Measurements from ENCODE around the gene RRAS2.
A peak's percentile ranks its signal among the peaks of the same experiment; 100 is the strongest.
"Not testable (repeated sequence)": the region's sequence is repeated elsewhere in the genome, so short reads cannot be mapped to it uniquely, and the experiment has no call there.

Gene RRAS2

GRCh38 chr11:14358729-14359439, at the start of gene RRAS2:
TSS of gene RRAS2 (minus strand) at chr11:14359183. CDS start at chr11:14358870, 313 bp downstream.
- DNase-seq (ENCODE audit: insufficient read length, low spot score), result peak; percentile 61
- peak; percentile 97 for TF ChIP-seq POLR2A (IDR thresholded peaks at IDR 0.05; ENCODE audit: low read depth, low read length)
- FAIRE-seq, result no peak

GRCh38 chr11:14408612-14409011, 49.6 kb upstream of the RRAS2 start:
- no peak for TF ChIP-seq POLR2A (IDR thresholded peaks at IDR 0.05; ENCODE audit: low read depth, low read length)
- DNase-seq (ENCODE audit: insufficient read length, low spot score) (no peak), FAIRE-seq (no peak)

- not testable (repeated sequence) for DNase-seq (ENCODE audit: insufficient read length, low spot score); FAIRE-seq
Measured at GRCh38 chr11:14406116-14406515, 47.1 kb upstream of the RRAS2 start.

- not testable (repeated sequence) for DNase-seq (ENCODE audit: insufficient read length, low spot score); FAIRE-seq
Measured at GRCh38 chr11:14403528-14403927, 44.5 kb upstream of the RRAS2 start.

- TF ChIP-seq POLR2A (IDR thresholded peaks at IDR 0.05; ENCODE audit: low read depth, low read length), result no peak
- DNase-seq (ENCODE audit: insufficient read length, low spot score) (no peak), FAIRE-seq (no peak)
Measured at GRCh38 chr11:14399087-14399486, 40.1 kb upstream of the RRAS2 start.

GRCh38 chr11:14396273-14396672, 37.3 kb upstream of the RRAS2 start:
- TF ChIP-seq POLR2A (IDR thresholded peaks at IDR 0.05; ENCODE audit: low read depth, low read length), result no peak
- FAIRE-seq, result no peak

GRCh38 chr11:14393889-14394288, 34.9 kb upstream of the RRAS2 start:
- DNase-seq (ENCODE audit: insufficient read length, low spot score) (no peak), FAIRE-seq (no peak)
- TF ChIP-seq POLR2A (IDR thresholded peaks at IDR 0.05; ENCODE audit: low read depth, low read length), result no peak

More at GRCh38 chr11:14396273-14396672, 37.3 kb upstream of the RRAS2 start:
- DNase-seq (ENCODE audit: insufficient read length, low spot score), result no peak

- no peak for FAIRE-seq
- no peak for TF ChIP-seq POLR2A (IDR thresholded peaks at IDR 0.05; ENCODE audit: low read depth, low read length)
- no peak for DNase-seq (ENCODE audit: insufficient read length, low spot score)
Measured at GRCh38 chr11:14393129-14393528, 34.1 kb upstream of the RRAS2 start.

GRCh38 chr11:14390669-14391068, 31.7 kb upstream of the RRAS2 start:
- DNase-seq (ENCODE audit: insufficient read length, low spot score) (no peak), FAIRE-seq (no peak)
- TF ChIP-seq POLR2A (IDR thresholded peaks at IDR 0.05; ENCODE audit: low read depth, low read length), result no peak

GRCh38 chr11:14388352-14388751, 29.4 kb upstream of the RRAS2 start:
- no peak for TF ChIP-seq POLR2A (IDR thresholded peaks at IDR 0.05; ENCODE audit: low read depth, low read length)
- FAIRE-seq, result no peak

GRCh38 chr11:14386895-14387480, 28.0 kb upstream of the RRAS2 start:
- no peak for TF ChIP-seq POLR2A (IDR thresholded peaks at IDR 0.05; ENCODE audit: low read depth, low read length)
- DNase-seq (ENCODE audit: insufficient read length, low spot score), result no peak
- FAIRE-seq, result no peak

More at GRCh38 chr11:14388352-14388751, 29.4 kb upstream of the RRAS2 start:
- DNase-seq (ENCODE audit: insufficient read length, low spot score), result no peak

GRCh38 chr11:14386081-14386480, 27.1 kb upstream of the RRAS2 start:
- no peak for DNase-seq (ENCODE audit: insufficient read length, low spot score)
- TF ChIP-seq POLR2A (IDR thresholded peaks at IDR 0.05; ENCODE audit: low read depth, low read length), result no peak
- FAIRE-seq, result no peak

GRCh38 chr11:14384338-14384737, 25.4 kb upstream of the RRAS2 start:
- no peak for FAIRE-seq
- TF ChIP-seq POLR2A (IDR thresholded peaks at IDR 0.05; ENCODE audit: low read depth, low read length), result no peak

GRCh38 chr11:14381968-14382367, 23.0 kb upstream of the RRAS2 start:
- FAIRE-seq (no peak), DNase-seq (ENCODE audit: insufficient read length, low spot score) (no peak)
- TF ChIP-seq POLR2A (IDR thresholded peaks at IDR 0.05; ENCODE audit: low read depth, low read length), result no peak

More at GRCh38 chr11:14384338-14384737, 25.4 kb upstream of the RRAS2 start:
- DNase-seq (ENCODE audit: insufficient read length, low spot score), result no peak

GRCh38 chr11:14380947-14381561, 22.1 kb upstream of the RRAS2 start:
- DNase-seq (ENCODE audit: insufficient read length, low spot score) (peak; percentile 67), FAIRE-seq (no peak)
- peak; percentile 45; the same call in 1 of the 2 replicates for TF ChIP-seq POLR2A (IDR thresholded peaks at IDR 0.05; ENCODE audit: low read depth, low read length)

All from H54 (cell line).